ENCODE data around the gene CRPPA. TPM values are rescaled to one million over a fixed set of nuclear protein-coding genes. Genes with fewer than 3 reads are reported as not detected.
"Not testable (repeated sequence)": the region's sequence is repeated elsewhere in the genome, so short reads cannot be mapped to it uniquely, and the experiment has no call there.

The CRPPA gene
- total RNA-seq = 1 to 10 TPM; 1.1 to 1.2 TPM

DNA sequence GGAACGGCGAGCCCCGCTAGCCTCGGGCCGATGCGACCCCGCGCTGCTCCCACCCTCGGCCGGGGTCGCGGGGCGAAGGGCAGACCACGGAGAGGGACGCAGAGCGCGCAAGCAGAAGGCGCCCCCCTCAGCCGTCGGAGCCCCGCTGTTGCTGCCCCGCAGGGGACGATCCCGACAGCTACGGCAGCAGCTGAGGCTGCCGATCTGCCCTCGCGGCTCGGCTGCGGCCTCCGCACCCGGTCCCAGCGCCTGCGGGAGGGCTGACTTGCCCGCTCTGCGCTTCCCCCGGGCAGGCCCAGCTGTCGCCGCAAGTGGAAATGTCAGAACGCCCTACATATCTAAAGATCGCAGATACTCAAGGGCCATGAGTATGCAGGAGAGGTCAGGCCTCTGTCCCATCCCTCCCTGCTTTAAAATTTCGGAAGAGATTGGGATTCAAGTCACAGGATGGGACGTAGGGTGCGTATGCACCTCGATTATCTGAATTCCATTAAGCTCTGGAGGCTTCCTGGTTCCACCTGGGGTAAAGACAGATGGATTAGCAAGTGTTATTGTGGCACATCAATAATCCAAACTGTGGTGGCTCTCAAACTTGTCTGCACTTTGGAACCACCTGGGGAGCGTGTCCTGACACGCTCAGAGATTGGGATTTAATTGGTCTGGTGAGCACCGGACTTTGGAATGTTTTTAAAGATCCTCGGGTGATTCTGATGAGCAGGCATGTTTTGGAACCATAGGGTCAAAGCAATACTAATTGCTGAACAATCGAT is at the start of gene CRPPA:
Gene CRPPA, minus strand, starts transcription at position 206 of the 770 bp plus-strand sequence. CDS start 216 bp downstream, outside the sequence.
- CTCF ChIA-PET = interaction anchor here (0.9 to 4.3 kb wide), 9 partner anchors 7 to 225 kb away, joined by 3 to 20 read pairs (median 5); partner anchors contain the start of genes ANKMY2, BZW2 and SOSTDC1
- peaks cover 10% of the 10 kb centered on the region for H3K36me3 Mint-ChIP-seq
- peaks cover 28% of the 10 kb centered on the region for H3K4me1 Mint-ChIP-seq
- ATAC-seq = peak; percentile 32
- peak; percentile 56 for DNase-seq
- peak within 1 kb of the TSS; percentile 99 for H3K27ac Mint-ChIP-seq
- no peaks in the 10 kb centered on the region for H3K27me3 Mint-ChIP-seq
- peak within 1 kb of the TSS; percentile 81 for H3K4me3 Mint-ChIP-seq
- no peaks in the 10 kb centered on the region for H3K9me3 Mint-ChIP-seq (ENCODE audit: low read depth)

DNA sequence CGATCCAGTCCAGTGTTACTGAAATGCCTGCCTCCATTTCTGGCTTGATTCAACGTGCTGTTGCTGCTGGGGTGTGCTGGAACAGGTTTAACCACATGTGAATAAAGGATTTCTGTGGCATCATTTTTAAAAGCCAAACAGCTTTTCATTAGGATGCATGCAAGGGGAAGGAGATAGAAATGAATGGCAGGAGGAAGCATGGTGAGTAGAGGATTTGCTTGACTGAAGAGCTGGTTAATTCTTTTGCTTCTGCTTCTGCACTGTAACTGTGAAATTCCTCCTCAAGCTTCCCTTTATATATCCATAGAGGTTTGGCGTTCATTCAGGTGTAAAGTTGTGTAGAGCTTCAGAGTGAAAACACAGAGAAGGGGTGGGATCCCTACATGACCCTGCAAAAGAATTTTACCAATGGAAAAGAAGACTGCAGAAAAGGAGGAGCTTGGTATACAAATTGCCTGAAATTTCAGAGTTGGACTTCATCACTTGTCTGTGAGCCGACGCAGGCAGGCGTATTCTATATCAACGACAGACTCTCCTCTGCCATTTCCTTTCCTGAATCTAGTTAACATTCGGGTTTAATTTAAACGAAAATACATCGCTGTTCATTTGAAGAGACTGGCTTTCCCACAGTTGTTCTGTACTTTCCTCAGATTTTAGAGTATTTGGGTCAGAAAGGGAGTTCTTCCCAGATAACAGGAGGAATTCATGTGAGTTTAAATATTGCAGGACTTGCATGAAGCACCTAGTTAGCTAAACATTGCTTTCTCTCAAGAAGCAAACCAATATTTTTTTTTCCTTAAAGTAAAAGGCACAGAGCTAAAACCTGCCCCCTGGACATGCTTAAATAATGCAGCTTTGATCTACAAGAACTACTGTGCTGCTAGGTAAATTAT is 44.4 kb upstream of the CRPPA start, which contains the start of gene SOSTDC1:
Gene SOSTDC1, minus strand, starts transcription at position 270 of the 893 bp plus-strand sequence. Its CDS starts 70 bp downstream, at position 200.
- Mint-ChIP-seq H3K36me3 (no peaks in the 10 kb centered on the region), H3K4me1 (no peaks in the 10 kb centered on the region), H3K9me3 (ENCODE audit: low read depth) (no peaks in the 10 kb centered on the region), H3K27me3 (peaks cover 23% of the 10 kb centered on the region), H3K27ac (no peak within 1 kb of the TSS), H3K4me3 (no peak within 1 kb of the TSS)
- ATAC-seq (no peak), DNase-seq (no peak)
- CTCF ChIA-PET = interaction anchor here (1.2 kb wide), 1 partner anchor 44 kb away, joined by 3 read pairs; the partner anchor contains the start of gene CRPPA

DNA sequence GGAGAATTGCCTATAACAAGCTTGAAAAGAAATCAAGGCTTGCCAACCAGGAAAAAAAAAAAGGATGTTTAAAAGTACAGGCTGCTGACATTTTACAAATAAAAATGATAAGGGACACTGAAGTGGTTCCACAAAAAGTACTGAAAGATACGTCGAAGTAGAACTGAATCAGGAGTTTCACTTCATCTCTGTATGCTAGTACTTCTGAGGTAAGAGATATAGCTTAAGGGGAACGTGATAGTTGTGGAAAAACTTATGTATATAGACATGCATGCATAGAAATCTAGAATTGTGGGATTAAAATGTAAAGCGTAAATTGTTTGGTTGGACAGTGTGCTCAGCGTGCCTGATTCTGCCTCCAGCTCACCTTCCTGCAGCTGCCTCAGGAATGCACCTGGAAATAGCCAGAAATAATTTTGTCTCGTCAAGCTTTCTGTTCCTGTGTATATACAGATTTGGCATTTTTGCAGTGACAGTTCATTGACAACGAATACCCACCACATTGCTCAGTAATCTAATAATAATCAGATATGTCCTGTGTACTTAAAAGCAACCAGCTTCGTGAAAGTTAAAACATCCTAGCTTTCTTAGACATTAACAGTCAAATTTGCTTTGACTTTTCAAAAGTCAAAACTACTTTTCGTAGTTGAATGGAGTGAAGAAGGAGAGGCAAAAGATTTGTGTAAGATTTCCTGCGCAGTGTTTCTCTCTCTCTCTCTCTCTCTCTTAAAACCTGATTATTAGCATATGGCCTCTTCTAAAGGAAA is 42.8 kb upstream of the CRPPA start:
- ATAC-seq (no peak), DNase-seq (no peak)
- Mint-ChIP-seq H3K27ac (no peak overlapping the region), H3K4me1 (no peaks in the 10 kb centered on the region), H3K4me3 (no peak overlapping the region), H3K36me3 (no peaks in the 10 kb centered on the region), H3K9me3 (ENCODE audit: low read depth) (no peaks in the 10 kb centered on the region), H3K27me3 (peaks cover 20% of the 10 kb centered on the region)
- CTCF ChIA-PET = no interaction called here

DNA sequence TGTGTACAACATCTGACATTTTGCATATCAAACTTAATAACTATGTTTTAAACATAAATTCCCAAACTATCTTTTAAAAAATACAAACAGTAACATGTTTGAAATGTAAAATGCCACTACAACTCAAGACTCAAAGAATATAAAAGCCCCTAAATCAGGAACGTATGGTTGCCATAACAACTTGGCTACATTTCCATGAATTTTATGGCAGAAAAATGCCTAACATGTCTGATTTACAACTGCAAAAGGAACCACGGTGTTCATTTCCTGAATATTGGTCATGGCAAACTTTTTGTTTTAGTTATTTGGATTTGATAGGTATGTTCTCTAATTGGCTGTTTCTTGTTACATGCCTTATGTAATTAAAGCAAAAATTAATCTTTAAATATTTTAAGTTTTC is 42.2 kb upstream of the CRPPA start:
- DNase-seq = no peak
- Mint-ChIP-seq H3K4me1 (no peaks in the 10 kb centered on the region), H3K27me3 (peaks cover 18% of the 10 kb centered on the region), H3K9me3 (ENCODE audit: low read depth) (no peaks in the 10 kb centered on the region), H3K36me3 (no peaks in the 10 kb centered on the region), H3K4me3 (no peak overlapping the region), H3K27ac (no peak overlapping the region)
- no peak for ATAC-seq
- CTCF ChIA-PET = no interaction called here

DNA sequence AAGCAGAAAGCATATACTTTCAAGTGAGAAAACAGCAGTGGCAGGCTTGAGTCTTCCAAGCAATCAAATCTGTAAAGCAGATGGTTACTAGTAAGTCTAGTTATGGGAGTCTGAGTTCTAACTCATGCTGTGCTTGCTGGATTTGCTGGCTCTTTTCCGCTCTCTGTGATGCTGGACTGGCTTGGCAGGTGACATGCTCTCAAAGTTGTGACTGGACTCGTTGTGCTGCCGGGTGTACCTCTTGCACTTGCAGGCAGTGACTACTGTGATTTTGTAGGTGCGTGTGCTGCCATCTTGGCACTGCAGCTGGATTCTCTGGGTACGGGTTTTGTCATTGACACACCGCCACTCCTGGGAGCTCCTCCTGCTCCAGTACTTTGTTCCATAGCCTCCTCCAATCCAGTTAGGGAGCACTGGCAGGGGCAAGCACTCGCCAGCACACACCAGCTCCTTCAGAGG is 41.1 kb upstream of the CRPPA start:
- ATAC-seq = no peak
- DNase-seq = no peak
- H3K27ac Mint-ChIP-seq = no peak overlapping the region
- H3K4me1 Mint-ChIP-seq = no peaks in the 10 kb centered on the region
- H3K4me3 Mint-ChIP-seq = no peak overlapping the region
- peaks cover 18% of the 10 kb centered on the region for H3K27me3 Mint-ChIP-seq
- H3K36me3 Mint-ChIP-seq = no peaks in the 10 kb centered on the region
- H3K9me3 Mint-ChIP-seq (ENCODE audit: low read depth) = no peaks in the 10 kb centered on the region
- CTCF ChIA-PET = no interaction called here

DNA sequence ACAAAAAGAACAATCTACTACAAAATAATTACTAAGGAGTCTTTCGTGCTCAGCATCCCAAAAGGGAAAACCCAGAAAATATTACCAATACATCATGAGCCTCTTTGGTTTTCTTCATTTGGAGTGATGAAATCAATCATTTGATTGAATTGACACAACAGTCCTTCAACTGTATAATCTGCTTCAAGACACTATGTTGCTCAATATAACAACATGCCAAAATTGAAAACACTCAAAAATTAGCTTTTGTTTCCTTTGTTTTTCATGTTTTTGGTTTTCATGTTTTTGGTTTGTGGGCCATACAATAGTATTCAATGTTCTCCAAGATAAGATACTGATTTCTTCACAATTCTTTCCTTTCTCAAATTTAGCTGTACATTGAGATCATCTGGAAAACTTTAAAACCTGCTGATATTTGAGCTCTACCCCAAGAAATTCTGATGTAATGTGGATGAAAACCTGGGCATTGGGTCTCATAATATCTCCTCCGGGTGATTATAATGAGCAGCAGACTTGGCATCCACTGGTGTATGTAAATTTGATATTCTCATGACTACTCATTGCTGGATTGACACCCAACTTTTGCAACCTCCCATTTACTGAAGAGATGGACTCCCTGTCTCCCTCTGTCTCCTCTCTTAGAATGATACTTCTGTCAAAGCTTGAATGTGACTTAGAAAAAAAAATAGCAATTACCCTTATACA is 39.6 kb upstream of the CRPPA start:
- no peaks in the 10 kb centered on the region for H3K36me3 Mint-ChIP-seq

DNA sequence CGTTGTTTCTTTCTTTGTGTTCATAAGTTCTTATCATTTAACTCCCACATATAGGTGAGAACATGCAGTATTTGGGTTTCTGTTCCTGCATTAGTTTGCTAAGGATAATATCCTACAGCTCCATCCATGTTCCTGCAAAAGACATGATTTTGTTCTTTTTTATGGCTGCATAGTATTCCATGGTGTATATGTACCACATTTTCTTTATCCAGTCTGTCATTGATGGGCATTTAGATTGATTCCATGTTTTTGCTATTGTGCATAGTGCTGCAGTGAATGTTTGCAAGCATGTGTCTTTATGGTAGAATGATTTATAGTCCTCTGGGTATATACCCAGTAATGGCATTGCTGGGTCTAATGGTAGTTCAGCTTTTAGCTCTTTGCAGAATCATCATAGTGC is 35.0 kb upstream of the CRPPA start:
- not testable (repeated sequence) for H3K4me1 Mint-ChIP-seq; H3K4me3 Mint-ChIP-seq; H3K9me3 Mint-ChIP-seq (ENCODE audit: low read depth); ATAC-seq; H3K27me3 Mint-ChIP-seq; H3K36me3 Mint-ChIP-seq; DNase-seq; H3K27ac Mint-ChIP-seq
- CTCF ChIA-PET = interaction anchor here (0.6 kb wide), 1 partner anchor 108 kb away, joined by 3 read pairs; no protein-coding TSS in a partner anchor

More for the DNA sequence above, 39.6 kb upstream of the CRPPA start:
- peaks cover 12% of the 10 kb centered on the region for H3K27me3 Mint-ChIP-seq
- CTCF ChIA-PET = no interaction called here
- DNase-seq = no peak
- peaks cover 2% of the 10 kb centered on the region for H3K4me1 Mint-ChIP-seq
- no peak overlapping the region for H3K4me3 Mint-ChIP-seq
- no peak overlapping the region for H3K27ac Mint-ChIP-seq
- H3K9me3 Mint-ChIP-seq (ENCODE audit: low read depth) = no peaks in the 10 kb centered on the region
- ATAC-seq = no peak

DNA sequence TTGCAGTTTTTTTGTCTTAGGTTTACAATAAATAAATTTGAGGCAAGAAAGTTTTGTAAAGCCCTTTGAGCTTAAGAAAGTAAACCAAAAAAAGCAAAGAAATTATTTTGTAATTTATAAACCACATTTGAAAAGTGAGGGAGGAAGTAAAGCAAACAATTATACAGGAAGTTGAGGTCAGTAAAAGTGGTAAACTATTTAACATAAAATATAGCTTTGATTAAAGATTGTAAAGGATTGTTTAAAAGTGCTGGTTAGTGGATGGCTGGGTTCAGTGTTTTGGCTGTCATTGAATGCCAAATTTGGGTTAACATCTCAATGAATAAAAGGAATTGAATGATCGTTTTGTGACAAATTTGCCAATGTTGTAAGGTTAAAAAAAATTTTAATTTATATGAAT is 34.3 kb upstream of the CRPPA start:
- no peak overlapping the region for H3K27ac Mint-ChIP-seq
- H3K36me3 Mint-ChIP-seq = no peaks in the 10 kb centered on the region
- no peaks in the 10 kb centered on the region for H3K9me3 Mint-ChIP-seq (ENCODE audit: low read depth)
- H3K4me1 Mint-ChIP-seq = peaks cover 9% of the 10 kb centered on the region
- H3K27me3 Mint-ChIP-seq = no peaks in the 10 kb centered on the region
- no peak overlapping the region for H3K4me3 Mint-ChIP-seq
- CTCF ChIA-PET = no interaction called here
- DNase-seq (no peak), ATAC-seq (no peak)

DNA sequence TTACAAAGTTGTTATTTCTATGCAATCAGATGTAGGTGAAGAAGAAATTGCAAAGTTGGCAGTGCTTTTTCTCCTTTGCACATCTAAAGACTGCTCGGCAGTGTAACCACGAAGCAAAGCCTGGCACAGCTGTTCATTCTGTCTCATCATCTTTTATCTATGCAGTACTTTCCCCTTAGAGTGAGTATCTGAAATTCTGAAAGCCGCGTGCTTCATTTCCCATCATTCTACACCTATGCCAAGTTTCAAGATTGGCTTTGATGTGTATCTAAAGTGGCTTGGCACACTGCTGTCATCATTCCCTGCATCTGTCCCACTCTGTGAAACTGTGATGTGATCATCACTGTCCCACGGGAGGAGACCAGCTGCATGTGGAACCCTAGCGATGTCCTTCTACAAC is 29.0 kb upstream of the CRPPA start:
- CTCF ChIA-PET = no interaction called here
- no peaks in the 10 kb centered on the region for H3K36me3 Mint-ChIP-seq
- H3K27ac Mint-ChIP-seq = no peak overlapping the region
- H3K4me1 Mint-ChIP-seq = peaks cover 3% of the 10 kb centered on the region
- H3K4me3 Mint-ChIP-seq = no peak overlapping the region
- DNase-seq (no peak), ATAC-seq (no peak)
- H3K27me3 Mint-ChIP-seq = no peaks in the 10 kb centered on the region
- H3K9me3 Mint-ChIP-seq (ENCODE audit: low read depth) = no peaks in the 10 kb centered on the region

DNA sequence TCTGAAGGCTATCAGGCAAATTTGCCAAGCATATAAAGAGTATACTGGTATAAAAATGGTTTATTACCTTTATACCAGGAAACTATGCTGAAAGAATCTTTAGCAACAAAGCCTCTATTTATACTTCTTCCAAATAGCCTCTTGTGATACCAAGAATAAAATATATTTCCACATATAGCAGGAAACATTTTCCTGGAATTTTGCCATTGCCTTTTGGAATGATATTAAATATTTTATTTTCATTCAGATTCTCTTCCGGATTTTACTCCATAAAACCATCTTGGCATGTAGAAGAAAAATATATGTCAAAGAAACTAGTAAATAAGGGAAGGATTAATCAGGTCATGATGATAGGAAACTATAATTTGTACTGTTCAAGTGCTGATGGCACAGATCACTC is 26.5 kb upstream of the CRPPA start:
- no peaks in the 10 kb centered on the region for H3K27me3 Mint-ChIP-seq
- ATAC-seq = no peak
- no peaks in the 10 kb centered on the region for H3K36me3 Mint-ChIP-seq
- CTCF ChIA-PET = no interaction called here
- no peak for DNase-seq
- peaks cover 5% of the 10 kb centered on the region for H3K4me1 Mint-ChIP-seq
- no peak overlapping the region for H3K4me3 Mint-ChIP-seq
- H3K27ac Mint-ChIP-seq = no peak overlapping the region
- no peaks in the 10 kb centered on the region for H3K9me3 Mint-ChIP-seq (ENCODE audit: low read depth)

DNA sequence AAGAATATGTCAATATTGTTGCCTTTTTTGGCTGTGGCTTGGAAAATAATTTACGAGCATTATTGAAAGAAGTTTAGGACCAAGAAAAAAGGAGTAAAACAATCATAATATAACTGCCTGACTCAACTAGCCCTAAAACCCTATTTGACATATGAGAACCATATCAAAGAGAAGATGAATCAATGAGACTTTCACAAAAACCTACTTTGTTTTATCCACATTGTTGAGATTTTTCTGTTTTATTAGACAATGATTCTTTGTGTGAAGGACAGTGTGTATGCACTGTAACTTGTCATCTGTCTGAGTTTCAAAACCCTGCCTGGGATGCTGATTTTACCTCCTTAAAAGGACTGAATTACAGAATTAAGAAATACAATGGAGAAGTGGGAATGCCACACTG is 25.2 kb upstream of the CRPPA start:
- peaks cover 5% of the 10 kb centered on the region for H3K4me1 Mint-ChIP-seq
- ATAC-seq (no peak), DNase-seq (no peak)
- no peaks in the 10 kb centered on the region for H3K27me3 Mint-ChIP-seq
- no peaks in the 10 kb centered on the region for H3K9me3 Mint-ChIP-seq (ENCODE audit: low read depth)
- no peaks in the 10 kb centered on the region for H3K36me3 Mint-ChIP-seq
- CTCF ChIA-PET = no interaction called here
- no peak overlapping the region for H3K4me3 Mint-ChIP-seq
- H3K27ac Mint-ChIP-seq = no peak overlapping the region

DNA sequence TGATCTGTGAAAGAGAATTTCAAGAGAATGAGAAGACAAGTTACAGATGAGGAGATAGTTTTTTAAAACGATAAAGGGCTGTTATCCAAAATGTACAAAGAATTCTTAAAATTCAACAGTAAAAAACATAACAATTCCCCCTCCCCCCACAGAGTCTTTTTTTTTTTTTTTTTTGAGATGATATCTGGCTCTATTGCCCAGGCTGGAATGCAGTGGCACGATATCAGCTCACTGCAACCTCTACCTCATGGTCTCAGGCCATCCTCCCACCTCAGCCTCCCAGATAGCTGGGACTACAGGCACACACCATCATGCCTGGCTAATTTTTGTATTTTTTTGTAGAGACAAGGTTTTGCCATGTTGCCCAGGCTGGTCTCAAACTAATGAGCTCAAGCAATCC is 22.5 kb upstream of the CRPPA start:
- ATAC-seq; H3K36me3 Mint-ChIP-seq; DNase-seq; H3K27me3 Mint-ChIP-seq; H3K4me3 Mint-ChIP-seq; H3K9me3 Mint-ChIP-seq (ENCODE audit: low read depth); H3K4me1 Mint-ChIP-seq; H3K27ac Mint-ChIP-seq: not testable (repeated sequence)
- CTCF ChIA-PET = interaction anchor here (1.5 kb wide), 1 partner anchor 121 kb away, joined by 3 read pairs; no protein-coding TSS in a partner anchor
